OCI-LY7 (cell line): ENCODE data around the gene NUDT9. TPM values are rescaled to one million over a fixed set of nuclear protein-coding genes. Genes with fewer than 3 reads are reported as not detected.

ENCODE experiments used
- BruUV-seq: library from RNA; stranded (reverse); fragments of 400-500 nt; replicated peaks from 2 replicates; lab custom pipeline; 2021; lab: Mats Ljungman, UMichigan
- CTCF ChIA-PET: fragments of 300-600 bp; sonication (Branson Sonifier 250); formaldehyde crosslinking; loops from one replicate; lab custom pipeline; 2022; ENCODE audit warnings: antibody characterized with exemption; ENCODE audit not compliant: unreplicated experiment; lab: Charles Lee
- POLR2A ChIA-PET: fragments of 300-600 bp; sonication (Branson Sonifier 250); formaldehyde crosslinking; loops from one replicate; lab custom pipeline; 2022; ENCODE audit warnings: antibody characterized with exemption; lab: Charles Lee
- DNase-seq: peaks from one replicate; pipeline ENCODE4 v3.0.0-alpha.2; 2015; ENCODE audit warnings: low spot score
- H2AFZ ChIP-seq: fragments of 200-600 bp; sonication (generic), shearing (Covaris generic); 2 replicates; pipeline ENCODE4 v1.6.1; 2014; ENCODE audit warnings: mild to moderate bottlenecking, antibody characterized with exemption, low read length, moderate library complexity
- H3K27ac ChIP-seq: fragments of 200-600 bp; sonication (generic); 2 replicates; pipeline ENCODE4 v1.5.1; 2014; ENCODE audit warnings: mixed run types, low read depth, mild to moderate bottlenecking, moderate library complexity, low read length, inconsistent platforms; ENCODE audit not compliant: poor library complexity, severe bottlenecking
- H3K36me3 ChIP-seq: fragments of 200-600 bp; sonication (generic); 2 replicates; pipeline ENCODE4 v1.6.1; 2014; ENCODE audit warnings: mild to moderate bottlenecking, antibody characterized with exemption, low read length, moderate library complexity, mixed read lengths; ENCODE audit not compliant: insufficient read depth
- H3K4me1 ChIP-seq: fragments of 200-600 bp; sonication (generic); 2 replicates; pipeline ENCODE4 v1.5.1; 2014; ENCODE audit warnings: mild to moderate bottlenecking, low read length; ENCODE audit not compliant: insufficient read depth, poor library complexity, severe bottlenecking
- H3K4me2 ChIP-seq: fragments of 200-600 bp; sonication (generic); 2 replicates; pipeline ENCODE4 v1.6.1; 2014; ENCODE audit warnings: mild to moderate bottlenecking, low read length
- H3K4me3 ChIP-seq: fragments of 200-600 bp; sonication (generic); 2 replicates; pipeline ENCODE4 v1.5.1; 2014; ENCODE audit warnings: mild to moderate bottlenecking, low read depth, low read length; ENCODE audit not compliant: poor library complexity, severe bottlenecking
- H3K79me2 ChIP-seq: fragments of 200-600 bp; sonication (generic); 2 replicates; pipeline ENCODE4 v1.6.1; 2016; ENCODE audit warnings: low read depth, mild to moderate bottlenecking, low read length, moderate library complexity, mixed read lengths; ENCODE audit not compliant: insufficient read depth
- H3K9me2 ChIP-seq: fragments of 200-600 bp; sonication (generic); 2 replicates; pipeline ENCODE4 v1.6.1; 2016; ENCODE audit warnings: mild to moderate bottlenecking, low read length, mixed read lengths; ENCODE audit not compliant: insufficient read depth
- H3K9me3 ChIP-seq: fragments of 200-600 bp; sonication (generic); 2 replicates; pipeline ENCODE4 v1.6.1; 2014; ENCODE audit warnings: mild to moderate bottlenecking, mixed run types, low read length, mixed read lengths
- H4K20me1 ChIP-seq: fragments of 200-600 bp; sonication (generic); 2 replicates; pipeline ENCODE4 v1.6.1; 2014; ENCODE audit warnings: mild to moderate bottlenecking, antibody characterized with exemption, low read length, moderate library complexity, mixed read lengths; ENCODE audit not compliant: insufficient read depth
- CTCF ChIP-seq: fragments of 200-600 bp; sonication (generic); conservative IDR thresholded peaks from 2 replicates; pipeline ENCODE4 v1.5.1; 2014; ENCODE audit warnings: mild to moderate bottlenecking, antibody characterized with exemption, low read length, moderate library complexity, mixed read lengths
- EZH2phosphoT487 ChIP-seq: fragments of 200-600 bp; sonication (generic); IDR thresholded peaks from 2 replicates; pipeline ENCODE4 v1.6.1; 2018; ENCODE audit warnings: low read depth, borderline replicate concordance, mild to moderate bottlenecking, mixed run types, antibody characterized with exemption, low read length, moderate library complexity, mixed read lengths
- intact Hi-C: fragments of 100-400 bp; cut with micrococcal nuclease; formaldehyde crosslinking; loops from one replicate; pipeline ENCODE4 v1.10.0; 2022; ENCODE audit not compliant: unreplicated experiment
- total RNA-seq, 2 experiments: library from RNA; depleted of rRNA in 1 of 2; stranded (reverse); fragments of >200 nt in 1 of 2; shearing (Covaris generic) in 1 of 2; gene quantifications; 2 replicates each; pipeline ENCODE4 v1.2.3, GENCODE V29; 2014 to 2022

Gene NUDT9
- total RNA-seq, 2 experiments from 2014 or later: 9.0 to 16.5 TPM

GRCh38 chr4:87430038-87430437 lies 7.7 kb downstream of the NUDT9 start:
- ChIA-PET CTCF (no interaction called here), POLR2A (no interaction called here)
- TF ChIP-seq EZH2phosphoT487 (no peak), CTCF (no peak)
- Histone ChIP-seq H2AFZ (no peak overlapping the region), H3K79me2 (peaks cover 75% of the 10 kb centered on the region), H3K9me2 (no peaks in the 10 kb centered on the region), H3K4me1 (peaks cover 10% of the 10 kb centered on the region), H3K4me3 (no peak overlapping the region), H3K36me3 (peaks cover 3% of the 10 kb centered on the region; the same call in 1 of the 2 replicates), H3K9me3 (no peaks in the 10 kb centered on the region), H4K20me1 (peaks cover 4% of the 10 kb centered on the region; the same call in 1 of the 2 replicates), H3K27ac (no peak overlapping the region), H3K4me2 (no peak overlapping the region)
- DNase-seq: no peak
- no TSS peak for BruUV-seq
- intact Hi-C loops: no loop called here

DNA sequence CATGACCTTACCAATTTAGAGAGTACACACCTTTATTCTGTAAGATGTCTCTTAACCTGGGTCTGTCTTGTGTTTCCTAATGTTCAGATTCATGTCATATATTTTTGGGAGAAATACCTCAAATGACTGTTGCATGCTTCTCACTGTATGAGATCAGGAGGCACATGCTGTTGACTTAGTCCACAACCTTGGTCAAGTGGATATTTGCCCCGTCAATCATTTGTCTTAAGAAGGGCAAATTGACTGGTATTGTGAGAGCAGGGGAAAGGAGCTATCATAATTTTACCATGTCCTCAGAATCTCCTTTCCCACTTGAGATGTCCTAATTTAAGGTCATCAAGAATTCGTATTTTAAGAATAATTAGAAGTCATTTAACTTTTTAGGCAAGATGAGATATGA lies 11.0 kb downstream of the NUDT9 start:
- no peak overlapping the region for H2AFZ ChIP-seq
- no peak overlapping the region for H3K4me3 ChIP-seq
- H3K27ac ChIP-seq: no peak overlapping the region
- no peaks in the 10 kb centered on the region for H3K4me1 ChIP-seq
- no peaks in the 10 kb centered on the region; the same call in 1 of the 2 replicates for H3K9me2 ChIP-seq
- CTCF ChIA-PET: no interaction called here
- POLR2A ChIA-PET: interaction anchor here (1.2 kb wide), 1 partner anchor 8 kb away, joined by 3 read pairs; no protein-coding TSS in a partner anchor
- H3K36me3 ChIP-seq: peaks cover 32% of the 10 kb centered on the region
- intact Hi-C loops: no loop called here
- H3K79me2 ChIP-seq: peaks cover 50% of the 10 kb centered on the region
- H4K20me1 ChIP-seq: peaks cover 4% of the 10 kb centered on the region; the same call in 1 of the 2 replicates
- H3K9me3 ChIP-seq: no peaks in the 10 kb centered on the region
- no peak overlapping the region for H3K4me2 ChIP-seq
- no TSS peak for BruUV-seq
- TF ChIP-seq EZH2phosphoT487 (no peak), CTCF (no peak)
- DNase-seq: no peak

GRCh38 chr4:87442889-87443288 lies 20.5 kb downstream of the NUDT9 start:
- Histone ChIP-seq H3K27ac (no peak overlapping the region), H3K4me2 (no peak overlapping the region), H4K20me1 (no peaks in the 10 kb centered on the region), H3K4me3 (no peak overlapping the region), H2AFZ (no peak overlapping the region), H3K36me3 (peaks cover 53% of the 10 kb centered on the region), H3K79me2 (no peaks in the 10 kb centered on the region), H3K9me3 (no peaks in the 10 kb centered on the region), H3K9me2 (no peaks in the 10 kb centered on the region; the same call in 1 of the 2 replicates), H3K4me1 (no peaks in the 10 kb centered on the region)
- no peak for TF ChIP-seq CTCF
- no peak for TF ChIP-seq EZH2phosphoT487
- ChIA-PET CTCF (no interaction called here), POLR2A (no interaction called here)
- intact Hi-C loops: no loop called here
- BruUV-seq: no TSS peak
- DNase-seq: no peak
